ENCODE data around the gene LRRN2. TPM values are rescaled to one million over a fixed set of nuclear protein-coding genes. Genes with fewer than 3 reads are reported as not detected.

The LRRN2 gene
- total and polyA plus RNA-seq, 9 of the 15 experiments (the other 6 are each of a cell fraction or from before 2014, with no cell fraction given), result 0.05 TPM; not detected in 8

DNA sequence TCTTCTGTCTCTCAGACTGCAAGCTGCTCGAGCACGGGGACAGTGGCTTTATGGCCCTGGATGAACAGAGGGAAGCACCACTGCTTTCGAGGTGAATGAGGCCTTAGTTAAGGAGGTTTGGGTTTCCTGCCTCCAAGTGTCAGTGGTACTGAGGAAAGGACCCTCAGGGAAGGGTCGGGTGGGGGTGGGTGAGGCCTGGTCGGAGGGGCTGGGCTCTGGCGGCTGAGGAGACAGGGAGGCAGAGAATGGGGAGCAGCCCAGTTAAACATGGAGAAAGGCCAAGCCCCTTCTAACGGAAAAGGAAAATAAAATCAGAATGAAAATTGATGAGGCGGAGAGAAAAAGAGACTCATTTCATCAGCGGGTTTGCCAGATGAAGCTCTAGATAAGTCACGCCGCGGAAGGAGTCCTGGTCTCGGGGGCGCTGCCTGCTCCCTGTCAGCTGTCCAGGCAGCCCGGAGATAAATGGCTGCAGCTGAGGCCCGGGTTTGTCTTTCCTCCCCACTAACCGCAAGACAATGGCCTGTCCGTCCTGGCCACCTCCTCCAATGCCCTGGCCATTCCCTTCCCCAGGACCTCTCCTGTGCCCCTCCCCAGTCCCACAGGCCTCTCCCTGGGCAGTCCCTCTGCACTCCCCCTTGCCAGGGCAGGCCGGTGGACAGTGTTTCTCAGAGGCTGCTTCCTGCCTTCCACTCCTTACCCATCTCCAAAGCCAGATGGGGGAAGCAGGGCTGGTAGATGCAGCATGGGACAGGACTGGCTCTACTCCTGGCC is 55.2 kb downstream of the LRRN2 start (continued):
- TF ChIP-seq, protein P1, sequence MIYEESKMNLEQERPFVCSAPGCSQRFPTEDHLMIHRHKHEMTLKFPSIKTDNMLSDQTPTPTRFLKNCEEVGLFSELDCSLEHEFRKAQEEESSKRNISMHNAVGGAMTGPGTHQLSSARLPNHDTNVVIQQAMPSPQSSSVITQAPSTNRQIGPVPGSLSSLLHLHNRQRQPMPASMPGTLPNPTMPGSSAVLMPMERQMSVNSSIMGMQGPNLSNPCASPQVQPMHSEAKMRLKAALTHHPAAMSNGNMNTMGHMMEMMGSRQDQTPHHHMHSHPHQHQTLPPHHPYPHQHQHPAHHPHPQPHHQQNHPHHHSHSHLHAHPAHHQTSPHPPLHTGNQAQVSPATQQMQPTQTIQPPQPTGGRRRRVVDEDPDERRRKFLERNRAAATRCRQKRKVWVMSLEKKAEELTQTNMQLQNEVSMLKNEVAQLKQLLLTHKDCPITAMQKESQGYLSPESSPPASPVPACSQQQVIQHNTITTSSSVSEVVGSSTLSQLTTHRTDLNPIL (CRISPR knock-in tag; IDR thresholded peaks at IDR 0.05), result no peak
- no peak; the same call in 1 of the 2 replicates for TF ChIP-seq KLF6 (CRISPR knock-in tag; IDR thresholded peaks at IDR 0.05; ENCODE audit: borderline replicate concordance)
- TF ChIP-seq ATF7 (IDR thresholded peaks at IDR 0.05), result peak; percentile 61; the same call in 1 of the 2 replicates
- no peak for TF ChIP-seq SPI1 (IDR thresholded peaks at IDR 0.05; ENCODE audit: borderline replicate concordance, low read depth, low read length)
- TF ChIP-seq RAD21 (CRISPR knock-in tag; conservative IDR thresholded peaks at IDR 0.05 in 1 of 2, IDR thresholded peaks at IDR 0.05 in 1 of 2), result 0 out of 4 replicates have a peak, but pooled peaks of 1 of the 2 experiments have one; percentile 11
- TF ChIP-seq KAT8 (IDR thresholded peaks at IDR 0.05; ENCODE audit: low read depth), result no peak
- peak in 1 of 2 experiments; percentile 49; a peak in 1 of 4 replicates for TF ChIP-seq HDAC1 (IDR thresholded peaks at IDR 0.05)
- no peak for TF ChIP-seq ZNF384 (IDR thresholded peaks at IDR 0.05; ENCODE audit: low read depth, low read length)
- TF ChIP-seq ADNP (tag; IDR thresholded peaks at IDR 0.05), result no peak
- TF ChIP-seq CREBBP (IDR thresholded peaks at IDR 0.05; ENCODE audit: low read depth, low read length), result no peak
- TF ChIP-seq IFI16 (CRISPR knock-in tag; IDR thresholded peaks at IDR 0.05), result no peak
- no peak for TF ChIP-seq BCL6 (CRISPR knock-in tag; IDR thresholded peaks at IDR 0.05)
- TF ChIP-seq, protein P2, sequence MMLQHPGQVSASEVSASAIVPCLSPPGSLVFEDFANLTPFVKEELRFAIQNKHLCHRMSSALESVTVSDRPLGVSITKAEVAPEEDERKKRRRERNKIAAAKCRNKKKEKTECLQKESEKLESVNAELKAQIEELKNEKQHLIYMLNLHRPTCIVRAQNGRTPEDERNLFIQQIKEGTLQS (IDR thresholded peaks at IDR 0.05), result peak; percentile 57; the same call in 1 of the 2 replicates
- TF ChIP-seq, protein P2 (CRISPR knock-in tag; conservative IDR thresholded peaks at IDR 0.05), result no peak
- no peak for TF ChIP-seq PTRF (tag; IDR thresholded peaks at IDR 0.05)
- no peak for TF ChIP-seq NONO (IDR thresholded peaks at IDR 0.05; ENCODE audit: low read depth in 2 of 2, low read length in 1 of 2)
- no peak for TF ChIP-seq PURB (CRISPR knock-in tag; IDR thresholded peaks at IDR 0.05; ENCODE audit: low read depth)
- TF ChIP-seq, protein P3, sequence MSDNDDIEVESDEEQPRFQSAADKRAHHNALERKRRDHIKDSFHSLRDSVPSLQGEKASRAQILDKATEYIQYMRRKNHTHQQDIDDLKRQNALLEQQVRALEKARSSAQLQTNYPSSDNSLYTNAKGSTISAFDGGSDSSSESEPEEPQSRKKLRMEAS (CRISPR knock-in tag; IDR thresholded peaks at IDR 0.05), result 0 out of 2 replicates have a peak, but pooled peaks have one; percentile 15
- TF ChIP-seq FOS (IDR thresholded peaks at IDR 0.05; ENCODE audit: extremely low read depth, insufficient read length), result no peak
- TF ChIP-seq, protein P4, sequence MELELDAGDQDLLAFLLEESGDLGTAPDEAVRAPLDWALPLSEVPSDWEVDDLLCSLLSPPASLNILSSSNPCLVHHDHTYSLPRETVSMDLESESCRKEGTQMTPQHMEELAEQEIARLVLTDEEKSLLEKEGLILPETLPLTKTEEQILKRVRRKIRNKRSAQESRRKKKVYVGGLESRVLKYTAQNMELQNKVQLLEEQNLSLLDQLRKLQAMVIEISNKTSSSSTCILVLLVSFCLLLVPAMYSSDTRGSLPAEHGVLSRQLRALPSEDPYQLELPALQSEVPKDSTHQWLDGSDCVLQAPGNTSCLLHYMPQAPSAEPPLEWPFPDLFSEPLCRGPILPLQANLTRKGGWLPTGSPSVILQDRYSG (tag; conservative IDR thresholded peaks at IDR 0.05; ENCODE audit: low read depth), result no peak
- no peak for TF ChIP-seq RFX1 (IDR thresholded peaks at IDR 0.05)
- peak; percentile 65 for TF ChIP-seq ETV1 (tag; conservative IDR thresholded peaks at IDR 0.05; ENCODE audit: low read depth)
- TF ChIP-seq HMG20A (CRISPR knock-in tag; conservative IDR thresholded peaks at IDR 0.05), result no peak
- TF ChIP-seq EP400 (IDR thresholded peaks at IDR 0.05), result no peak
- TF ChIP-seq SNRNP70 (optimal IDR thresholded peaks at IDR 0.05; ENCODE audit: low read depth, low read length), result no peak
- no peak for TF ChIP-seq PTBP1 (IDR thresholded peaks at IDR 0.05; ENCODE audit: low read depth, low read length)

Measured in K562 (cell line).